ENCODE data around the gene ADGRB2.

The ADGRB2 gene

DNA sequence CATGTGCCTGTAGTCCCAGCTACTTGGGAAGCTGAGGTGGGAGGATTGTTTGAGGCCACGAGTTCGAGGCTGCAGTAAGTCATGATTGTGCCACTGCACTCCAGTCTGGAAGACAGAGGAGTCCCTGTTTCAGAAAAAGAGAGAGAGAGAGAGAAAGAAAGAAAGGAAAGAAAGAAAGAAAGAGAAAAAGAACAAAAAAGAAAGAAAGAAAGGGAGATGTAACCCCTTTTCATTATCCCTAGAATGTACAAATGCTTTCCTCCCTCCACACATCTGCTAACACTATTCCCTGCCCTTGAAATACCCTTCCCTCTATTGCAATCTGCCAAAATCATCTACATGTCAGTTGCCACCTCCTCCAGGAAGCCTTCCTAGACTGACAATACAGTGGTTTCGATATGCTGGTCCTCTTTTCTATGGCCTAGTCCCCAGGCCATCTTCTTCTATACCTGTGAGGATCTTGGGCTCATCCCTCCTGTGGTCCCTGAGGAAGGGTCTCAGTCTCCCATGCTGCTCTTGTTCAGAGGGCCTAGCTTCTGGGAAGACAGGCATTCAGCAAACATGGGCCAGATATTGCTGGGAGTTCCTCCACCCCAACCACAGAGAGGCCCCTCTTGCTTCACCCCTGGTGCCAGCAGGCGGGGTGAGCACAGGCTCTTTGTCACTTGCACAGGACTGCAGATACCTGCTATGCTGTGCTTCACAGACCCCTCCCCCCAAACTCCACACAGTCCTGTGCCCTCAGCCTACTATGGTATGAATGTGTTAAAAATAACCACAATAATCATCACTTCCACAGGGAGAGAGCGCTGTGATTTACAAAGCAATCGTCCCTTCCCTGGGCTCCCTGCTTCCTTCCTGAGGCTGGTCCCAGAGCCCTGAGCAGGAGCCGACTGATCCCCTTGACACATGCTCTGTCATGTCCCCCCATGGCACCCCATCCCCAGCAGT lies 14.1 kb downstream of the ADGRB2 start:
- no peak for DNase-seq (ENCODE audit: low read depth, low spot score)

DNA sequence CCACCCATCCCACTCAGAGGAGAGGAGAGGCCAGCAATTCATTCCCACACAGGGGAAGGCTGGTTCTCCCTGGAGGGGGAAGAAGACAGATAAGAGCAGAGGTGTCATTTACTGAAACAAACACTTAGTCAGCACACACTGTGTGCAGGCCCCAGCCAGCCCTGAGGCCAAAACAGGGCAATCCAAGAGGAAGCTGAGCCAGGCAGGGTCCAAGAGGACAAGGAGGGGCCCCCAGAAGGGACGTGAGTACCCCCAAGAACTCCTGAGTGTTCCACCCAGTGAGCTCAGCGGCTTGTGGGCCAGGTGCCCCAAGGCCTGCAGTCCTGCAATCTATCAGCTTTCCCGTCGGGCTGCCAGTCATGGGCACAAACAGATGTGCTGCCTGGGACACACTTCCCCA lies 15.8 kb downstream of the ADGRB2 start:
- DNase-seq (ENCODE audit: low read depth, low spot score): no peak

DNA sequence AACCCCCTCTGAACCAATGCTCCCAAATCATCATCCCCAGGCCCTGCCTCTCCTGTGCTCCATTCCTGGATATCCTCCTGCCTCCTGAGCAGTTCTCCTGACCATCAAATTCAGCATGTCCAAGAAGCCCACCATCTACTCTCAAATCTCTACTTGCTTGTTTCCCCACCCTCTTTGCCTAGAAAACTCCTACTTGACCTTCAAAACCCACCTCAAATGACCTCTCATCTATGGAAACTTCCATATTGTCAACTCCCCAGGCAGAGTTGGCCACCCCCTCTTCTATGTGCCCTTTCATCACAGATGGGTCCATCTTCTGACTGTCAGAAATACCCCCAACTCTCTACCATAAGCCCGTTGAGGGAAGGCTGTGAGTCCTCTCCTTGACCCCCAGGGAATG lies 16.8 kb downstream of the ADGRB2 start:
- no peak for DNase-seq (ENCODE audit: low read depth, low spot score)

DNA sequence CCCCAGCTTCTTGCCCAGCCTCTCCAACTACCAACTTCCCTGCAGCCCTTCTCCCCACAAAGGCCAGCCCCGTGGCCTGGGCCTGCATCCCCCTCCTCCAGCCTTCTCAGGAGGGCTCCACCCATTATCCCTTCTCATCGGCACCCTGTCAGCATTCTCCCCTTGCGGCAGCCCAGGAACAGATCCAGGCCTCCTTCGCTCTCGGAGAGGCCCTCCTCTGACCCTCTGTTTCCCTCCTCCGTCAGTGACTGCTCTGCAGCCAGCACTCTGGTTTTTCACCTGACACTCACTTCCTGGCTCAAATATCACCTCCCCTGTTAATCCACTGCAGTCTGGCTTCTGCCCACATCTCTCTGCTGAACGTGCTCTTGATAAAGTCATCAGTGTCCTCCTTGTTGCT lies 17.5 kb downstream of the ADGRB2 start:
- no peak for DNase-seq (ENCODE audit: low read depth, low spot score)

DNA sequence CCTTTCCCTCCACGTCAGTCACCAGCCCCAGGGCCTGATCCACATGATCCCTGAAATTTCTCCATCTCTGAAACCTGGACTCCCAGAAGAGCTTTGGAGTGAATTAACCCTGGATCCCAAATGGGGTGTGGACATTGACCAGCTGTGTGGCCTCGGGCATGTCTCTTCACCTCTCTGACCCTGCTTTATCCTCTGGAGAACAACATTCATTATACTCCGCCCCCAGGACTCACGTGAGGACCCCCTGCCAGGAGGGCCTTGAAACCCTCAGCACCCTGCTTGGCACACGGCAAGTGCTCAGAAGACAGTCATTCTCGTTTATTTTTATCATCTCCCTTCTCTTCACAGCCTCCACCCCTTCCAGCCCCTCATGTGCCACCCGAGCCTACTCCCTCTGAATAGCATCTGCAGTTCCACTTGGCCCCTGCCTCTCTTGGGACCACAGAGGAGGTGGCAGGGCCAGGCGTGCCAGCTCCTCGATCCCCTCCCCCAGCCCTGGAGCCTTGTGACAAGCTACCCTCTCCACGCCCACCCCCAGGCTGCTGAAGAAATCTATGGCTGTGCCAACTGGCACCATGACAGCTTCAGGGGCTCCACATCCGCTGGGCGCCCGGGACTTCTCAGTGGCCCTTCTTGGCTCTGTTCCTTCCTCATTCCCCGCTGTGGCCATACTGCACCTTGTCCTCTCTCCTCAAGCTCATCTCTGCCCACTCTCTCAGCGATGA lies 18.0 kb downstream of the ADGRB2 start:
- DNase-seq (ENCODE audit: low read depth, low spot score): no peak

DNA sequence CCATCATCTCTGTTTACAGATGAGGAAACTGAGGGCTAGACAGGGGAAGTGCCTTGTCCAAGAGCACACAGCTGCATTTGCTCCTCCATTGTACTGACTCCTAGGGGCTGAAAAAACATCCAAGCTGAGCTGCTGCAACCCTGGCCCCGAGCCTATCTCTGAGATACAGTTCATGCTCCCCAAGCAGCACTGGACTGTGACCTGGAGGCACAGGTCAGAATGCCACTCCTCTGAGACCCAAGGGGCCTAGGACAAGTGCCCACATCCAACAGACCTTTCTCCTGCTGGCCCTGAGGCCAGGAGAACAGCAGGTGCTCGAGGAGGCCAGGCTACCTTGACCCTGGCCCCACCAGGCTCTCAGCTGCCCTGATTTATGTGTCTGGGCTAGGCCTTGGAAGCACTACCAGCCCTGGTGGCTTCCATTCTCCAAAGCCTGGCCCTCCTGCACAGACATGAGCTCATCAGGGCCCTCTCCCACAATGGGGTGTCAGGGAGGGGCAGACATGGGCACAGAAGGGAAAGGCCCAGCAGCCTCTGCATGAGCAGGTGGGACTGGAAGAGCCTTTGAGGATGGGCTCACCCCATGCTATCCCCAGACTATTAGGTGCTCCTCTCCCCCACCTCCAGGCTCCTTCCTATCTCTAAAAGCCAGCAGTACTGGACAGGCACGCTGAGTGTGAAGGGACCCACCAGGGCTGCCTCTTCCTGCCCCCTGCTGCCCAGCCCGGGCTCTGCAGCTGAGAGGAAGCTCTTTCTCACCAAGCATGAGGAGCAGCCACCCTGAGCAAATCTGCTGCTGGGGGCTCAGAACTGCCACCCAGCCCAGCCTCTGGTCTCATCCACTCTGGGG lies 18.8 kb downstream of the ADGRB2 start:
- no peak for DNase-seq (ENCODE audit: low read depth, low spot score)

DNA sequence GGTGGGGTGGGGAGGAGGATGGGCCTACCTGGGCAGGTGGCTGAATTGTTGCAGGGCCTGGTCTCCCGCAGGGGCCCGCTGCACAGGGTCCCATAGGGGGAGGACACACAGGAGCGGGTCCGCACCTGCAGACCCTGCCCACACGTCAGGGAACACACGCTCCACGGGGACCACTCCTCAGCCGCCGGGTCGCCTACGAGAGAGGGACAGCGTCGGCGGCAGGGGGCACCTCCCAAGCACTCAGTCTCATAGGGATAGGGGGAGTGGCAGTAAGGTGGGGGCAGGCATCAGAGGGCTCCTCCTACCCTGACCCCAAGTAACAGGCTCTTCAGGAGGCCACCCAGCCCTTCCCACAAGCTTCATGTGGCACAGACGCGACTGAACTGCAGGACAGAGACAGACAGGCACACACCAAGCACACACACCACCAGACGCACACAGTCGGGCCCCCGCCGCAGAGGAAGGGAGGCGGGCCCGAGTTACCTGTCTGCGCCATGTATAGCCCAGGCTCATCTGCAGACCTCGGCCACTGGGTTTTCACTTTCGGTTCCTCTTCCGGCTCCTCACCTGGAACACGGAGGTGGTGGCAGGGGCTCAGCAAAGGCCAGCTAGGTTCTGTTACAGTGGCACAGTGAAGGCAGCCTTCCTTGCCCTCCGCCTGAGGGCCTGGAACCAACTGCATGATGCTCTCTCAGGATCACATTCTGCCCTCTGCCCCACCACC lies 19.8 kb downstream of the ADGRB2 start:
- no peak for DNase-seq (ENCODE audit: low read depth, low spot score)

DNA sequence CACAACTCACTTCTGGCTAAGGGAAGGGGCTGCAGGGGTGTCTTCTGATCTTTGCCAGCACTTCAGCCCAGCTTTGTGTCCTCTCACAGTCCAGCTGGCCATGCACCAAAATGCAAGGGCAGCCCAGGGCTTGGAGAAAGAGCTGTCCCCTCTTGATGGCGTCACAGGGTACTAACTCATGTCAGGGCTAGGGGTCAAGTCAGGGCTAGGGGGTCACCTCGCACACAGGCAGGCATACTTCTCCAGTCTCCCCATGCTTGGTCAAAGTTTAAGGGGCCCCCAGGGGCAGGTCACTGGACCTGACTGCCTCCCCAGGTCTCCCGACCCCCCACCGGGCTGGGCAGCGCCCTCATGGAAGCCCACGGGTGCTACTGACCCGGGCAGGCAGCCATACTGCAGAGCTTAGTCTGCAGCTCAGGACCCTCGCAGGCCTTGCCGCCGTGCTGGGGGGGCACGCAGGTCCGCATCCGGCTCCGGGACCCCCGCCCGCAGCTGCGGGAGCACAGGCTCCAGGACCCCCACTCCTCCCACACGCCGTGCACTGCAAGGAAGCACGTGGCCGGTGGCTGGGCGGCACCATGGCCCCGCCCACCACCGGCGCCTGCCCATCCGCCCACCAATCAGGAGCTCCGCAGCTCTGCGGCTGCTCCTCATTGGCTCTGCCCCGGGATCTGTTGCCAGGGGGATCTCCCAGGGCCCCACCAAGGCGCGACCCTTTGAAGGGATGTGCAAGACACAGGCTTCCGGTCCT lies 21.5 kb downstream of the ADGRB2 start:
- DNase-seq (ENCODE audit: low read depth, low spot score): no peak

DNA sequence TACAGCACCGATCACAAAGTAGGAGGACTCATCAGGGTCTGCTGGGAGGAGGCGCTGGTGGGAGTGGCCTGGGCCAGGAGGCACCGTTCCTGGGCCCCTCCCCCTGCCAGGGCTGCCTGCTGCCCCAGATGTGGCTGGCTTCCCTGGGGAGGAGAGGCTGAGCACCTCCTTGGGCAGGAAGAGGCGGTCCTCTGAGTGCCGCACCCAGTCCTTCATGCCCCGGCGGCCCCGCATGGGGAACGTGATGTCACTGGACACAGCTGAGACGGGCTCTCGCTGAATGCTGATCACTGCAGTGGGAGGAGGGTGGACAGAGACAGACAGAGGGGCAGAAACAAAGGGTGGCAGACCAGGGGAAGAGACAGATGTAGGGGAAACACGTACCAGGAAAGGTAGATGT lies 24.8 kb downstream of the ADGRB2 start:
- no peak for DNase-seq (ENCODE audit: low read depth, low spot score)

DNA sequence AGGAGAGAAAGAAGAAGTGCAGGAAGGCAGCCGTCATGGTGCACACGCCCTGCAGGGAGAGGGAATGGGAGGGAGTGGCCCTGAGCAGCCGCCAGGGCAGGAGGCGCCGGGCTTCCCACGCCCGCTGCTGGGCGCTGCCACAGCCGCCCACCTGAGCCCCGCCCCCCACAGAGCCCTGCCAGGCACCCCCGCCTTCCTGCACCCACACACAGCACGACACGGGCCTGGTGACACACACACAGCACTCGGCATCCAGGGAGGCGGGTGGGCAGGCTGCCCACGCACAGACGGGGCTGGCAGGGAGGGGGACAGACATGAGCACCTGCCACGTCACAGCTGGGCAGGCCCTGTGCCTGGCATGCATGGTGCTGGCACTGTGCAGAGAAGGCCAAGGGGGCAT lies 27.5 kb downstream of the ADGRB2 start:
- no peak for DNase-seq (ENCODE audit: low read depth, low spot score)

DNA sequence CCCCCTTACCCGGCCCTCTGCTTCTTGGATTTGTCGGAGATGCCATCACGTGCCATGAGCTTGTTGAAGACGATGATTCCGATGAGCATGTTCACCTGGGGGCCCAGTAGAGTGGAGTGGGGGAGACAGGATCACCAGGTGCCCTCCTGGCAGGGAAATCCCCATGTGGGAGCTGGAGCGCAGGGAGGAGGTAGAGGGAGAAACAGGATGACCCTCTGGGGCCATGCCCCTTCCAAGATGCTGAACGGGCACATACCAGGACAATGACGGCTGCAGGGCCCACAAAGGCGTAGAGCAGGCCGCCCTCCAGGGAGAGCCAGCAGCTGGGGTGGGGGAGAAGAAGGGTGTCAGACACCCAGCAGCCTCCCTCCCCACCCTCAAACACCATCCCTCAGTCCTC lies 28.6 kb downstream of the ADGRB2 start:
- DNase-seq (ENCODE audit: low read depth, low spot score): no peak

DNA sequence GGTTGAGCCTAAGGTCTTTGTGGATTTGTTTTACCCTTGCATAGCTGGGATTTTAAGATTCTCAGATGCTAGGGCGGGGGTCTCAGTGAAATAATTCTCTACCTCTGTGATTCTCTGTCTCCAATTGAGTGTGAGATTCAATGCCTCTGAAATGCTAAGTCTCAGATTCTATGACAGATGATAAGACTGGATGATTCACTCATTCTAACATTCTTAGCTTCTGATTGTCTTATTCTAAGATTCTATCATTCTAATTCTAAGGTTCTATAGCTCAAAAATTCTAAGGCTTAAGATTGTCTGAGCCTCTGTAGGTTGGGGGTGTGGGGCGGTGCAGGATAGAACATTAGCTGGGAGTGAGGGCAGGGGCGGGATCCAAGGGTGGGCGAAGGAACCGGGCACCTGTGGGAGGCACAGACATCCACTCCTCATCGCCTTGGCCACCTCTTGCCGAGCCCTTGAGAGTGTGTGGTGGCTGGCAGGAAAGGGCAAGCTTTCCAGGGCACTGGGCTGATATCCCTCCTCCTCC lies 29.5 kb downstream of the ADGRB2 start:
- DNase-seq (ENCODE audit: low read depth, low spot score): no peak

DNA sequence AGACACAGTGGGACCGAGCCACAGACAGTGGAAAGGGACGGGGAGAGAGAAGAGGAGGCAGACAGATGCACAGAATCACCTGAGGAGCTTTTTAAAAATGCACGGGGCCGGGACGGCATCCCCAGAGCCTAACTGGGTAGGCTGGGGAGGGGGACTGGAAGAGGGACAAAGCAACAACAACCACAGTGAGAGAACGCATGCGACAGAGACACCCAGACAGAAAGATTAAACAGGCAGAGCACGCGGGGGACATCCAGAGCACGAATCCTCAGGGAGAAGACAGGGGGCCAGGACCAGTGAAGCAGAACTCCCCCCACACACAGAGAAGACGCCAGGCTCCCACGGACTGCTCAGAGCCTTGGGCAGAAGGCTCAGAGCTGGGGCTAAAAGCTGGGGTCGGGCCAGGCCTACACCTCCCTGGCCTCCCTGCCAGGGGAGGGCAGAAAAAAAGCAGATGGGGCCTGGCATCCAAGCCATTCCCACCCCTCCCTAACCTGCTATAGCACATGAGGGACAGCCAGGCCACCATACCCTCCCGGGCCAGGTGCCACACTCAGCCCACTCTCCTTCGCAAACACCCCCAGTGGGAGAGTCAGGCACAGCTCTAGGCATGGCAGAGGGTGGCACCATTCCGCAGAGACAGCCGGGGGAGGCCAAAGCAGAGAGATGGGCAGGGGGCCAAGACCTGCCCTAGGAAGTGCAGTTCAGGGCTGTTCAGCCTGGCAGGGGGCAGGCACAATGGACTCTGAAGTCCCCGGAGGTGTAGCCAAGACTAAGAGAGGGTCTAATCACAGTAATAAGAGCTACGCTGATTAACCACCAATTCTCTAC lies 30.5 kb downstream of the ADGRB2 start:
- no peak for DNase-seq (ENCODE audit: low read depth, low spot score)

DNA sequence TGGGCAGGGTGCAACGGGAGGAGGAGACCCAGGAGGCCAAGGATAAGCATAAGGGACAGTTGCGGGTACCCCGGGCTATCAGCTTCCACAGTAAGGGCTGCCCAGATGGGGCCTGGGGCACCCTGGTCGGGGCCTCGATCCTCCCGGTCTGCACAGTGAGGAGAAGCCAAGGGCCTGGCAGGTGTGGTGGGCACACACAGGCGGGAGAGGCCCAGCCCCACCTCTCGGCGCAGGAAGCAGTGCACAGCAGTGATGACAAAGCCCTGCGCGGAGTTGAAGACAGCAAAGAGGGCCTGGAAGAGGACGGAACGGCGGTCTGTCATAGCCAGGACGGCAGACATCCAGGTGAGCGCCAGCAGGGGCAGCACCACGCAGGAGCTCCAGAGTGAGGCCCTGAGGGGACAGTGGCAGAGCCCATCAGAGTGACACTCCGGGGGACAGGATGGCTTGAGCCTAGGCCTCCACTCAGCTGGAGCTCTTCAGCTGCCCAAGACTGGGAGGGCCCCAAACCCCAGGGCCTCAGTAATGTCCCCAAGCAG lies 31.3 kb downstream of the ADGRB2 start:
- DNase-seq (ENCODE audit: low read depth, low spot score): no peak

DNA sequence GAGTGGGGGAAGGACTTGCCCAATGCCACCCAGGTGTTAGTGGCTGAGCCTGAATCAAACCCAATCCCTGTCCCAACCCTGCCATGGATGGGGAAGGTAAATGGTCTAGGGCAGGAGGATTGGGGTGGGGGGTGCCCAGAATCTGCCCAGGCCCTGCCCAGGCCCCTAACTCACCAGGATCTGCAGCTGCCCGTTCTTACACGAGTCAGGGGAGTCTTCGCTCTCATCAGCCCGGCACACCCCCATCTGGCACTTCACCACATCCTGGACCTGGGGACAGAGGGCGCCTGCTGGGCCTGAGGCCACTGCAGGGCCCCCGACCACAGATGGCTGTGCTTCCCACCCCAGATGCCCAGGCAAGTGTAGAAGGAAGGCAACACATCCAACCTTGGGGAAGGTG lies 31.8 kb downstream of the ADGRB2 start:
- no peak for DNase-seq (ENCODE audit: low read depth, low spot score)

DNA sequence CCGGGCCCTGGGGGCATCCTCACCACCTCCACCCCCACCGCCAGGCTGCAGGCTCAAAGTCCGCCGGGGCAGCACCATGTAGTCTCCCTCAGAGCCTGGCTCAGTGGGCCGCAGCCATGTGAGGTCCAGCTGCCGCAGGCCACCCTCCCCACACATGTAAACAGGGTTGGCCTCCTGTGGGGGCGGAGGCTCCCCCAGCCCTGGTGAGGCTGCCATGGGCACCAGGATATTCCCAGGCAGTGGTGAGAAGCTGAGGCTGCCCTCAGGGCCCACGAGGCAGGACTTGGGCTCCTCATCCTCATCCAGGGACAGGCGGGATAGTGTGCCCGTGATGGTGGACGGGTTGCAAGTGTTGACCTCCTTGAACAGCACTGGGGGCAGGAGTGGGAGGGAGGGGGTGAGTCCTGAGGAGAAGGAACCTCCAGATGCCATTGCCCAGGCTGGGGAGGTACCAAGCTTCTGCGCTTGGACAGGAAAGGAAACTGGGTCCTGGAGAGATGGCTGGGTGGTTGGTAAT lies 33.0 kb downstream of the ADGRB2 start:
- DNase-seq (ENCODE audit: low read depth, low spot score): no peak

DNA sequence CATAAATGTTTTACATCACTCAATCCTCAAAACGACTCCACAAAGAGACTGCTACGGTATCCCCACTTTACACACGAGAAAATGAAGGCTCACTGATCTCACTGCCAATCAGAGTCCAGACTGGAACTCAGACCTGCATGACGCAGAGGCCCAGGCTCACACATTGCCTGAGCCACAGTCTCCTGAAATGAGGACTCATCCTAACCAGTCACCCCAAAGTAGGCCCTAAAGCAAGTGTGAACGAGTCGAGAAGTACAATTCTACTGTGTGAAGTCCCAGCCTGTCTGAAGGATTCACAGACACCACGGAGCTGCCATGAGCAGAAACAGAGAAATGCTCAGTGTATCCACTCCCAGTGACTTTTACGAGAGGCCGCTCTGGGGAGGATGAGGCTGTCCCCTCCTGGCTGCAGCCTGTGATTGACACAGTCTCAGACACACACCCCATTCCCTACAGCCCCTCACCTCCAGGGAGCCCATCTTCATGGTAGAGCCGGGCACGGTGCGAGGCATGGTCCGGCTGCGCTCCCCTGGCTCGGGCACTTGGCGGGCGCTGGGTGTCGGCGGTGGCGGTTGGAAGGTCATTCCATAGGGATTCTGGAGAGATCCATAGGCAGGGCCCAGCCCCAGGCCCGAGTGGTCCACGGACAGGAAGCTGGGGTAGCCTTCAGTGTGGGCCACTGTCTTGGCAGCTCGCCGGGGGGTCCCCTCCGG lies 33.6 kb downstream of the ADGRB2 start:
- DNase-seq (ENCODE audit: low read depth, low spot score): no peak

DNA sequence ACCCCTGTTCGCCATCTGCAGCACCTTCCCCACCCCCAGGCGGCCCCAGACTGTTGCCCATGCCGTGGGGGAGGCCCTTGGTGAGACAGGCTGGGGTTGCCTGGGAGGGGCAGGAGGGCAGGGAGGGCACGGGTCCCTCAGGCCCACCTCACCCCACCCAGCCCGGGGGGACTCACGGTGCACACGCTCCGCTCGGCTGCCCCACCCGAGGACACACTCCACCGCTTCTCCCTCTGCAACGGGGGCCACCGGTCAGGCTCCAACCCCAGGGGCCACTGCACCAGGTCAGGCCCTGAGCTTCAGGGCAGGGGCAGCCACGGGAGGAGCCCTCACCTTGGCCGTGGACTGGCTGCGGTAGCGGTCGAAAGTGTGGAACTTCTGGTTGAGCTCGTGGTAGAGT lies 36.3 kb downstream of the ADGRB2 start:
- DNase-seq (ENCODE audit: low read depth, low spot score): no peak
